GM12875 (cell line): ENCODE data around the gene RPTOR.

Source experiments
- H3K4me3 ChIP-seq: one replicate; pipeline ENCODE4 v1.5.1; 2011; ENCODE audit warnings: low read depth, low read length, control low read depth
- TF ChIP-seq, protein P1 (sequence below): IDR thresholded peaks from 2 replicates; pipeline ENCODE4 v1.5.1; 2011; ENCODE audit warnings: low read depth, mild to moderate bottlenecking, control low read depth, inconsistent platforms, low read length, moderate library complexity, borderline replicate concordance; ENCODE audit not compliant: insufficient read depth

RPTOR gene

GRCh38 chr17:80729761-80730160, 185.1 kb downstream of the RPTOR start:
- no peak overlapping the region for H3K4me3 ChIP-seq
- TF ChIP-seq, protein P1, sequence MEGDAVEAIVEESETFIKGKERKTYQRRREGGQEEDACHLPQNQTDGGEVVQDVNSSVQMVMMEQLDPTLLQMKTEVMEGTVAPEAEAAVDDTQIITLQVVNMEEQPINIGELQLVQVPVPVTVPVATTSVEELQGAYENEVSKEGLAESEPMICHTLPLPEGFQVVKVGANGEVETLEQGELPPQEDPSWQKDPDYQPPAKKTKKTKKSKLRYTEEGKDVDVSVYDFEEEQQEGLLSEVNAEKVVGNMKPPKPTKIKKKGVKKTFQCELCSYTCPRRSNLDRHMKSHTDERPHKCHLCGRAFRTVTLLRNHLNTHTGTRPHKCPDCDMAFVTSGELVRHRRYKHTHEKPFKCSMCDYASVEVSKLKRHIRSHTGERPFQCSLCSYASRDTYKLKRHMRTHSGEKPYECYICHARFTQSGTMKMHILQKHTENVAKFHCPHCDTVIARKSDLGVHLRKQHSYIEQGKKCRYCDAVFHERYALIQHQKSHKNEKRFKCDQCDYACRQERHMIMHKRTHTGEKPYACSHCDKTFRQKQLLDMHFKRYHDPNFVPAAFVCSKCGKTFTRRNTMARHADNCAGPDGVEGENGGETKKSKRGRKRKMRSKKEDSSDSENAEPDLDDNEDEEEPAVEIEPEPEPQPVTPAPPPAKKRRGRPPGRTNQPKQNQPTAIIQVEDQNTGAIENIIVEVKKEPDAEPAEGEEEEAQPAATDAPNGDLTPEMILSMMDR: no peak

DNA sequence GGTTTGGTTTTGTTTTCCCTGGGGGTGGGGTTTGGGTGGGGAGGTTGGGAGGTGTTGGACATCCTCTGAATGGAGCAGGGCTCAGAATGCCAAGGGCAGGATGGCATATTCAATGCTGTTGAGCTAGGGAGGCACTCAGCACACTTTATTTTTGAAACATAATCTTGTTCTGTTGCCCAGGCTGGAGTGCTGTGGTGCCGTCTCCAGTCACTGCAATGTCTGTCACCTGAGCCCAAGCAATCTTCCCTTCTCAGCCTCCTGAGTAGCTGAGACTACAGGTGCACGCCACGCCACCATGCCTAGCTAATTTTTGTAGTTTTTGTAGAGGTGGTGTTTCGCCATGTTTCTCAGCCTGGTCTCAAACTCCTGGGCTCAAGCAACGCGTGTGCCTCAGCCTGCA, 186.1 kb downstream of the RPTOR start:
- TF ChIP-seq, protein P1: no peak
- H3K4me3 ChIP-seq: no peak overlapping the region

DNA sequence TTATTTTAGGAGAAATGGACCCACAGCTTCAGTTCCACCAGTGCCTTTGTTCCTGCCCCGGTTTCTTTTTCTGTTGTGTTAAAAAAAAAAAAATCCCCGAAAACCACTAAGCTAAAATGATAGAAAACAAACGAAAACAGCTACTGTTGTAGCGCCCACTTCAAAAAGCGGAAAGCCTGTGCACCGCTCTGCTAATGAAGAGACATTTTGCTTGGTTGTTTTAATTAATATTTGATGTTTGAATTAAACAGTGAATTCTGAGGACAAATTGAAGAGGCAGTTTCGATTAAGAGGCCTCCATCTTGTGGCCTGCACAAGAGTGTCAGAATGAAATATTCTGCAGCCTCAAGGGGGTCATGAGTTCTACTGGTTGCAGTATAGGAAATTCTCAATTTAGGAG, 186.7 kb downstream of the RPTOR start:
- no peak overlapping the region for H3K4me3 ChIP-seq
- TF ChIP-seq, protein P1: no peak

DNA sequence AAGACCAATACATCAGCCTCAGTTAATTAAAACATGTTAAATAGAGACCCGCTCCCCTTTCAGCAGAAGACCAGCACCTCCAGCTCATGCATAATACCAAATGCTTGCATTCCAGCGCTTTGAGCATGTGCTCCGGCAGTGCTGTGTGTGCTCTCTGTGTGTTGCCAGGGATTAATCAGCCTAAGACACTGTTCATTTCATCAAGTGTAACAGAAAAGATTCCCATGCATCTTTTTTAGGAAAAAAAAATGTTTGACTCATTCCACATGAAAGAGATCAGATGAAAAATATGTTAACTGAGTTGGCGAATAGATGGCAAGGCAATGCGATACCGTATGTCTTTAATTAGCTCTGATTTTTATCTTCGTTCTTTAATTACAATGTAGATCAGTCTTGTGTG, 187.6 kb downstream of the RPTOR start:
- no peak overlapping the region for H3K4me3 ChIP-seq
- TF ChIP-seq, protein P1: no peak

DNA sequence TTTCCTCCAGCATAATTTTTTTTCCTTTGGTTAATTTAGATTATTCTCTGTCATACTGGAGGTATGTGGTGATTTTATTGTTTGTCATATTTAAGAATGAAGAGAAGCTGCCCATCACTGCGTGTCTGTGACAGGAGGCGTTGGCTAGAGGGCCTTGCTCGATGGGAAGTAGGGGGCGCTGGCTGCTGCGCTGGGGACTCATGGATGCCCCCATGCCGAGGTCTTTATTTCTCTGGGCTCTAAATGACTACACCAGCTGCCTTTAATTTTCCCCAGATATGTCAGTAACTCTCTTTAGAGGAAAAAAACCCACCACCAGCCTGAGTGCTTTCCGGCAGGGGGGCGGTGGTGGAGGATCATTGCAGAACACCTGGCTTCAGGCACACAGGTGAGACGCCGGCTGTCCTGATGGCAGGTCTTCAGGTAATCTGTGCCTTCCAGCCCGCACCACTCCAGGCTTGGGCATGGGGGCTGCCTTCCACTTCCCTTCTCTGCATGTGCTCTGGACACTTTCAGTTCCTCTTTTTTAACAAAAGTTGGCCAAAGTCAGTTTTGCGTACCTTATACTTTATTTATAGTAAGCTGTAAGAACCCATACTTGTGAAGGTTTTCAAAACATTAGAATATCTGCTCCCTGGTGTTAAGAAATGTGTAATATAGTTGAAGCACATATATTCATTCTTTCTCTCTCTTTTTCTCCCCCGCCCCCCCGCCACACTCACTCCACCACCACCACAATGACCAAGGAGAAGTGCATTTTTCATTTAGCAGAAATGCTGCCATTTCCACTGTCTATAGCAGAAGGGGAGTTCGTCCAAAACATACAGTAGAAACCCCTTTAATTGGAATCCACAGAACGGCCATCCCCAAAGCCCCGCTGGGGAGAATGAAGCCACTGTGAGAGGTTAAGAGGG, 192.7 kb downstream of the RPTOR start:
- TF ChIP-seq, protein P1: peak; percentile 44; the same call in 1 of the 2 replicates
- H3K4me3 ChIP-seq: no peak overlapping the region

DNA sequence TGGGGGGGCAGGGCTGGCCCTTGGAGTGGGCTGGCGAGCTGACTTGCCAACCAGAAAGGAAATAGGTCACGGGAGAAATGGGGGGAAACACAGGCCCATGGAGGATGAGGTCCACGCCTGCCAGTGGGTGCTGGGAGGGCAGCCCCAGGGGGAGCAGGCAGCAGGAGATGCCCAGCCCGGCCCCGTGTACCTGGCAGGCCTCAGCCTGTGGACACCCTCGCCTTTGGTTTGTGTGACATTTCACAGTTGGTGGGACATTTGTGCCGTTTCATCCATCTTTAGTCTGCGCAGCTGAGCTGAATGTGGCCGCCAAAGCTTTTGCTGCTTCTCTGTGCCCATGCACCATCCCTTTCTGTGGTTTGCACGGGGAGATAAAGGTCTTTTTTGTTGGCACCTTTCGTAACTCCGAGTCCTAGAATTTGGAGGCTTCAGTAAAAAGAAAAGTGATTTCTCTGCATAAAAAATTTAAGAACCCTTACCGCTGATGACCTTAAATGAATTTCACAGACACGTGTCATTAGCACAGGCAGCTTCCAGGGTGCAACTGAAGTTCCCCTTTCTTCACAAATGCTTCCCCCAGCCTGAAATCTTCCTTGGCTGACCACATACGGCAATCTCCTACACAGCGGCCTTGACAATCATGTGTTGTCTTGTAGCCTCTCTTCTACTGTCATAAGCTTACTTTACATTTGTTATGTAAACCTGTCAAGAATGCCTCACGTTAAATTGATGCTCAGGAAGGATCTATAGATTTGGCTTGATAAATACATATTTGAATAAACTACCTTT, 193.6 kb downstream of the RPTOR start:
- peak overlapping the region; percentile 26 for H3K4me3 ChIP-seq
- TF ChIP-seq, protein P1: no peak
